ENCODE measurements around the gene CARS1.
"Not testable (repeated sequence)": the region's sequence is repeated elsewhere in the genome, so short reads cannot be mapped to it uniquely, and the experiment has no call there.

CARS1 gene

GRCh38 chr11:3069425-3069824, 12.2 kb upstream of the CARS1 start:
- DNase-seq (ENCODE audit: low read depth), result no peak
- no peak overlapping the region for H3K4me3 ChIP-seq (ENCODE audit: low read length)
- TF ChIP-seq CTCF (conservative IDR thresholded peaks at IDR 0.05; ENCODE audit: low read depth, low read length), result no peak

GRCh38 chr11:3066308-3066707, 9.1 kb upstream of the CARS1 start:
- not testable (repeated sequence) for H3K4me3 ChIP-seq (ENCODE audit: low read length); DNase-seq (ENCODE audit: low read depth)

GRCh38 chr11:3064709-3065108, 7.5 kb upstream of the CARS1 start:
- not testable (repeated sequence) for H3K4me3 ChIP-seq (ENCODE audit: low read length); DNase-seq (ENCODE audit: low read depth)

GRCh38 chr11:3063876-3064275, 6.7 kb upstream of the CARS1 start:
- not testable (repeated sequence) for H3K4me3 ChIP-seq (ENCODE audit: low read length)
- peak; percentile 76 for DNase-seq (ENCODE audit: low read depth)

- not testable (repeated sequence) for DNase-seq (ENCODE audit: low read depth); H3K4me3 ChIP-seq (ENCODE audit: low read length)
Observed at GRCh38 chr11:3063432-3063831, 6.2 kb upstream of the CARS1 start.

- no peak overlapping the region for H3K4me3 ChIP-seq (ENCODE audit: low read length)
- no peak for TF ChIP-seq CTCF (conservative IDR thresholded peaks at IDR 0.05; ENCODE audit: low read depth, low read length)
- no peak for DNase-seq (ENCODE audit: low read depth)
Observed at GRCh38 chr11:3060436-3061025, 3.3 kb upstream of the CARS1 start.

GRCh38 chr11:3058753-3059664, 1.8 kb upstream of the CARS1 start:
- H3K4me3 ChIP-seq (ENCODE audit: low read length), result no peak overlapping the region
- DNase-seq (ENCODE audit: low read depth), result peak; percentile 76
- TF ChIP-seq CTCF (conservative IDR thresholded peaks at IDR 0.05; ENCODE audit: low read depth, low read length), result peak; percentile 17

- no peak for DNase-seq (ENCODE audit: low read depth)
- H3K4me3 ChIP-seq (ENCODE audit: low read length), result peak overlapping the region; percentile 86
- TF ChIP-seq CTCF (conservative IDR thresholded peaks at IDR 0.05; ENCODE audit: low read depth, low read length), result no peak
Observed at GRCh38 chr11:3056296-3057068, 741 bp downstream of the CARS1 start.

- no peak for TF ChIP-seq CTCF (conservative IDR thresholded peaks at IDR 0.05; ENCODE audit: low read depth, low read length)
- no peak for DNase-seq (ENCODE audit: low read depth)
- peak overlapping the region; percentile 86 for H3K4me3 ChIP-seq (ENCODE audit: low read length)
Observed at GRCh38 chr11:3055891-3056290, 1.3 kb downstream of the CARS1 start.

All from retinal pigment epithelial cell (primary cell).